Stimulated activated CD8-positive, alpha-beta memory T cell treated with anti-CD3 and anti-CD28 coated beads, Interleukin-12 subunit alpha, Interleukin-12 subunit beta, amount 100 ng/mL, for 4 hours (primary cell): ENCODE data around the gene EMILIN3.

Experiments
- DNase-seq: peaks from one replicate; pipeline ENCODE4 v3.0.0-alpha.2; 2020; ENCODE audit warnings: low read depth

Gene EMILIN3

DNA sequence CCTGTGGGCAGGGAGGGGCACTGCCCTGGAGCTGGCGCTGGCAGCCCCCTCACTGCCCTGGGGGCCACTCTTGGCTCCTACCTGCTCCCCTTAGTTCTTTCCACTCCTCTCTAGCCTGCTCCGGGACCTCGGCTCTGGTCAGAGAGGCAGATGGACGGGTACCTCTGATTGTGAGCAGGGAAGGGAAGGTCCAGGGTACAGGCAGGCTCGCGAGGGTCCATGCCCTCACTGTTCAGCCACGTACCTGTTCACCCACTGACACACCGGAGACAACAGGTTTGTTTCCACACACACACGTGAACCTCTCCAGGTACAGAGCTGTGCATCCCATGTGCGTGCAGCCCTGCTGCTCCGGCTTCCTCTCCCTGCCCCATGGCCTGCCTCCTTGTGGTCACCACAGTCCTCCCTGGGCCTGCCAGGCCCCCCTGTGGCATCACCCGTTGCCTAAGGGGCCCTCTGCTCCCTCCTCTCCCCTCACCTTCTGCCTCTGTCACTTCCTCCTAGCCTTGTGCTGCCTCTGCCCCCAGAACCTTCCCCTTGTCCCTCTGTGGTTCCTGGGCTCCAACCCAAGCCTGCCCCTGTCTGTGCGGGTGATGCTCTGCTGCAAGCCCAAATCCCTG, 2.3 kb downstream of the EMILIN3 start:
- DNase-seq: no peak

- no peak for DNase-seq
Observed at GRCh38 chr20:41363601-41364000, 3.0 kb downstream of the EMILIN3 start.

DNA sequence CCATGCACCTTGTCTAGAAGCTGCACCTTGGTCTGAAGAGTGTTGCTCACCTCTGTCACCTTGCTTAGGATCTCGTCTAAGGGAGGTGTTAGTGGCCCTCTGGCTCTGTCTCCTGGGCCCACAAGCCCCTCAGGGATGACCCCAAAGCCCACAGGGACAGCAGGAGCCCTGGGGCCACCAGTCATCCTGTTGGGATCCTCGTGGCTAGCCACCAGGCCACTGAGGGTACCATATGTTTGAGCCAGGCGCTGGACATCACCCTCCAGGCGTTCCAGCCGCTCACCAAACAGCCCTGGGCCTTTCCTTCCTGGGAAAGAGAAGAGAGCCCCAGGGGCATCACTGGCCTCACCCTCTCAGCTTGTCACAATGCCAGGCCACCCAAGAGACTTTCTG, 3.9 kb downstream of the EMILIN3 start:
- no peak for DNase-seq

DNA sequence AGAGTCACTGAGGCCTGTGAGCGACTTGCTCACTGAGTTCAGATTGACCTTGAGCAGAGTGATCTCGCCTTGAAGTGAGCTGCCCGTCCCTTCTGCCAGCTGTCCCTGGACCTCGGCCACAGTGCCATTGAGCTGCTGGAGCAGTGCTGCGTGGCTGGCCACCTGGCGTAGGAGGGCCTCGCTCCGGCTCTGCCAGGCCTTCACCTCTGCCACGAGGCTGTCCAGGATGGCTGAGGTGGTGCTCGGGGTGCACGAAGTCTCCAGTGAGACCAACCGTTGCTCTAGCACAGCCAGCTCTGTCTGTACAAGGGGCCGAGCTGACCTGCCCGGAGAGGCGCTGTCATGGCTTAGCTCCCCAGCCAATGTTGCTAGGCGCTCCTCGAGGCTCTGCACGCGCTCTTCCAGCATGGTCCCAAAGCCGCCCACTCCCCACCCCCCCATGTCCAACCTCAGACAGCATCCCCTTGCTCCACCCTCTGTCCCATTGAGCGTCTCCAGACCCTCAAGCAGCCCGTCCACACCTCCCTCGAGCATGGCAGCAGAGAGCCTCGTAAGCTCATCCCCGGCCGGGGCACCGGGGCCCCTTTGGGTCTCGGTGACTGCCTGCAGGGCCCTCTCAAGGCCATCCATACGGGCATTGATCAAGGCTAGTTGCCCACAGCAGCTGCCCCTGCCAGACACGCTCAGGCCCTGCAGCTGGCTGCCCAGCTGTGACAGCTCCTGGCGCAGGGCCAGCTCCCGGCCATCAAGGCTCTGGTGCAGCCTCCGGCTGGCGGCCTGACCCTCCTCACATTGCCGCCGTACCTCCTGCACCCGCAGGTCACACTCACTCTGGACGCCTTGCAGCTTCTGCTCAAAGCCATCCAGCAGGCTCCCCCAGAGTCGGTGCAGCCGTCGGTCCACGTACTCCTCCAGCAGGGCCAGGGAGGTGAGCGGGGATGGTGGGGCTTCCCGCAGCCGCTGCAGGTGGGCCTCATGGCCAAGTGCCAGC, 4.6 kb downstream of the EMILIN3 start:
- no peak for DNase-seq

DNA sequence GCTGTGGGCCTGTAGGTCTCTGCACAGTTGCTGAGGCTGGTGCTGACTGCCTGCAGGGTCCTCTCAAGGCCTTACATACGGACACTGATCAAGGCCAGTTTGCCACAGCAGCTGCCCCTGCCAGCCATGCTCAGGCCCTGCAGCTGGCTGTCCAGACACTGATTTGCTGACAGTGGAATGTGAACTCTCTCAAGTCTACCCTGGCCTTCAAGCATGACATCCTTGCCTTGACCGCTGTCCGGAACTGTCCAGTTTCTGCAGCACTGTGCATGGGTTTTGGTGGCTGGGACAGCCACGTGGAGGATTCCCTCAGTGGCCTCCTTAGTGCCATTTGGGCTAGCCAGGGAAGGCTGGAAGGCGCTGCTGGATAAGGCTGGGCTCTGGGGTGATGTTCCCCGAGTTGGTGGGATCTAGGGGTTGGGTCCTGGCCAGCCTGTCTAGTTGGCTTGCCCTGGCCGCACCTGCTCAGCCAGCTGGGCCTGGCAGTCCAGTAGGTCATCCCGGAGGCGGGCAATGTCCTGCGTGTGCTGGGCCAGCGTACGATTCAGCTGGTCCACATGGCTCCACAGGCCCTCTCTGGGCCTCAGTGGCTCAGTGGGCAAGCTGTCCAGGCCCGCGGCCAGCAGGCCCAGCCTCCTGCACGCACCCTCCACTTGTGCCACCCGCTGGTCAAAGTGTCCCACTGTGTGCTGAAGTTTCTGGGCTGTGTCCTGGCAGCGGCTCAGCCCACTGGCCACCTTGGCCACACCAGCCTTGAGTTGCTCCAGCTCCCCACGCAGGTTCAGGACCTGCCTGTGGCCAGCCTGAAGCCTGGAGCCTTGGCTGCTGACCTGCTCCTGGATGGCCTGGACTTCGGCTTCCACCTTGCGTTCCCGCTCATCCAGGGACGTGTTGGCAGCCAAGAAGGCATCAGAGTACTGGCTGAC, 5.5 kb downstream of the EMILIN3 start:
- DNase-seq: no peak

DNA sequence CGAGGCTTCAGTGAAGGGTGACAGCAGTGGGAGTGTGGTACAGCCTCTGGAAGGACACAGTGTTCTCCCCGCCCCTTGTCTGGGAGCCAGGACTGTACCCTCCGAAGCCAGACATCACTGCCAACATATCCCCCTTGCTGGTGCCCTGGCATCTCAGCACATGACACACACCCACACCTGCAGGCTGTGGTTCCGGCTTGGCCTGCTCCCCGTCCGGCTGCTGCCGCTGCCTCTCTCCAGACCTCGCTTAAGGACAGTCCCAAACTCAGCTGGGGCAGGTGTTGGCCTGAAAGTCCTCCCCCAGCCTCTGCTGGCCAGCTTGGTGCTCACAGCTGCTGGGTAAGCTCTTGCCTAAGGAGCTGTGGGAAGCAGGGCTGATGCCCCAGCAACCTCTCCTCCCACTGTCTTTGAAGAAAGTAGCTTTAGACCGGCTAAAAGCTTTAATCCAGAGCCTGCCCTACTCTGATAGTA, 7.0 kb downstream of the EMILIN3 start:
- no peak for DNase-seq

DNA sequence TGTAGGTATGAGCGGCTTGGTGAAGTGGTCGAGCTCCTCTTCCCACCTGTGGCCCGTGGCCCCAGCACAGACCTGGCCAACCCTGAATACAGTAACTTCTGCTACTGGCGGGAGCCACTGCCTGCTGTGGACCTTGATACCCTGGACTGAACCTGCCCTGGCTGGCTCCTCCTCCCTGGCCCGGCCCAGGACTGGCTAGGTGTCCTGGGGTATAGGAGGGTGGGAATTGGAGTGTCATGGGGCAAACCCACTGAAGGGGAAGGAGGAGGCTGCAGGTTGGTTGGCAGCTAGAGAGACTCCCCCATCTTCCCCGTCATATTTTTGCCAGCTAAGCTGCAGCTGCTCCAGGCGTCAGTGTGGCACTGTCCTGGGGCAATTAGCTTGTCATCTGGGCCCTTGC, 7.9 kb downstream of the EMILIN3 start:
- DNase-seq: no peak

GRCh38 chr20:41358230-41358629, 8.4 kb downstream of the EMILIN3 start:
- no peak for DNase-seq

GRCh38 chr20:41357424-41358163, 9.0 kb downstream of the EMILIN3 start:
- DNase-seq: no peak

DNA sequence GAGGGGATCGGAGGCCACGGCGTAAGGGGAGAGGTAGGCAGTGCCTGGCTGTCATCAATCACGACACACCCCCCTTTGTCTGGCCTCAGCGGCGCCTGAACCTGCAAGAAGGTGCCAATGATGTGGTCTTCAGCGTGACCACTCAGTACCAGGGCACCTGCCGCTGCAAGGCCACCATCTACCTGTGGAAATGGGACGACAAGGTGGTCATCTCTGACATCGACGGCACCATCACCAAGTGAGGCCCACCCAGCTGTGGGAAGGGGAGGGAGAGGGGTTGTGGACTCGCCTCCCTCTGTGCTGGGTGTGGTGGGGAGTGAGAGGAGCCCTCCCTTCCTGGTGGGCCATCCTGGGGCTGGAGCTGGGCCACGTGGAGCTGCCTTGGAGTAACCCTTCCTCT, 9.7 kb downstream of the EMILIN3 start:
- no peak for DNase-seq

GRCh38 chr20:41355598-41356203, 10.9 kb downstream of the EMILIN3 start:
- no peak for DNase-seq

GRCh38 chr20:41355192-41355591, 11.4 kb downstream of the EMILIN3 start:
- no peak for DNase-seq

- DNase-seq: no peak
Observed at GRCh38 chr20:41353530-41353929, 13.1 kb downstream of the EMILIN3 start.

- DNase-seq: no peak
Observed at GRCh38 chr20:41352666-41353065, 14.0 kb downstream of the EMILIN3 start.

- no peak for DNase-seq
Observed at GRCh38 chr20:41352106-41352505, 14.5 kb downstream of the EMILIN3 start.

DNA sequence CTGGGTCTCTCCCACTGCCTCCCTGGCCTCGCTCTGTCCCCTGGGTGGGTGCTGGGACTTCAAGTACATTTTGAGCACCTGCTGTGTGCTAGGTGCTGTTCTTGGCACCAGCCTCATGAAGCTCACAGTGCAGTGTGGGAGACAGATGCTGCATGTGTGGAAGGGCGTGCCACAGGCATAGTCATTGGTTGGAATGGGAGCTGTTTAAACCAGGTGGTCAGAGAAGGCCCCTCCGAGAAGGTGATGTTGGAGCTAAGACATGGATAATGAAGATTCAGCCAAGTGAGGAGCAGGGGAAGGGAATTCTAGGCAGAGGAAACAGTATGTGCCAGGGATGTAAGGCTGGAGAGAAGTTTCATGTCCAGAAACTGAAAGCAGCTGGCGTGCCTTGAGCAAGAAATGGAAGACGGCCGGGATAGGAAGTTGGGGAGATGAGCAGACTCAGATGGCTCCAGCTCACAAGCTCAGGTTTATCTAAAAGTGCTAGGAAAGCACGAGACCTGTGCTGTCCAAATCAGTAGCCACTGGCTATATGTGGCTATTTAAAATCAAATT, 16.1 kb downstream of the EMILIN3 start:
- DNase-seq: no peak

DNA sequence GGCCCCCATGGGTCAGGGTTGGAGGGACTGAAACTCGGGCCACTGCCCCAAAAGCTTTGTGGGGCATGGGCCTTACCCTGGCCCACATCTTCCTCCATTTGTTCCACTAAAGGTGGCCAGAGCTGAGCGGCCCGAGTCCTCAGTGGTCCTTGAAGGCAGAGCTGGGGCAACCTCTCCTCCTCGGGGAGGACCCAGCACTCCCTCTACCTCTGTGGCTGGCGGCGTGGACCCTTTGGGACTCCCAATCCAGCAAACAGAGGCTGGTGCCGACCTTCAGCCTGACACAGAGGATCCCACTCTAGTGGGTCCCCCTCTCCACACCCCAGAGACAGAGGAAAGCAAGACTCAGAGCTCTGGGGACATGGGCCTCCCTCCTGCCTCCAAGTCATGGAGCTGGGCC, 16.7 kb downstream of the EMILIN3 start:
- no peak for DNase-seq

- DNase-seq: no peak
Observed at GRCh38 chr20:41349266-41349665, 17.4 kb downstream of the EMILIN3 start.

DNA sequence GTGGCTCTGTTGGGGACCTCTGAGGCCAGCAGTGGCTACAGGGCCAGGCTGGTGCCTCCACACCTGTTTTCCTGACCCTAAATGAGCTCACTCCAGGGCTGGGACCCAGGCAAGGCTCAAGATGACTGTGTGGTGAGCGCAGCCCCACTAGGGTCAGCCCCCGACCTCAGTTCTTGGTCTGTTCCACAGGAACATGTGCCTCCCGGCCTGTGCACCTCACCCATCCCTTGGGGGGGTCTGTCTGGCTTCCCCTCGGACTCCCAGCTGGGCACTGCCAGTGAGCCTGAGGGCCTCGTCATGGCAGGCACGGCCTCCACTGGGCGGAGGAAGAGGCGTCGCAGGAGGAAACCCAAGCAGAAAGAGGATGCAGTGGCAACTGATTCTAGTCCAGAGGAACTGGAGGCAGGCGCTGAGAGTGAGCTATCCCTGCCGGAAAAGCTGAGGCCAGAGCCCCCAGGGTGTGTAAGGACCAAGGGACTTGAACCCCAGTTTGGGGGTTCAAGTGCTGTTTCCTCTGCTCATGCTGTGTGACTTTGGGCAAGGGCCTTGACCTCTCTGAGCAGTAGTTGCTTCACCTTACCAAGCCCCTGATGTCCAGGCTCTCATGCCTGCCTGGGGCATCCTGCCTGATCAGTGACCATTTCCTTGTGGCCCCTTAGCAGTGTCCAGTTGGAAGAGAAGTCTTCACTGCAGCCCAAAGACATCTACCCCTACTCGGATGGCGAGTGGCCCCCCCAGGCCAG, 18.0 kb downstream of the EMILIN3 start:
- DNase-seq: no peak
